Measurements from ENCODE around the gene ARL4A. TPM values are rescaled to one million over a fixed set of nuclear protein-coding genes. Genes with fewer than 3 reads are reported as not detected.
A peak's percentile ranks its signal among the peaks of the same experiment; 100 is the strongest.

The ARL4A gene
- total and polyA plus RNA-seq, 2 donors (not counting 3 experiments of a cell fraction or from before 2014, with no cell fraction given): 34.1 to 43.2 TPM

DNA sequence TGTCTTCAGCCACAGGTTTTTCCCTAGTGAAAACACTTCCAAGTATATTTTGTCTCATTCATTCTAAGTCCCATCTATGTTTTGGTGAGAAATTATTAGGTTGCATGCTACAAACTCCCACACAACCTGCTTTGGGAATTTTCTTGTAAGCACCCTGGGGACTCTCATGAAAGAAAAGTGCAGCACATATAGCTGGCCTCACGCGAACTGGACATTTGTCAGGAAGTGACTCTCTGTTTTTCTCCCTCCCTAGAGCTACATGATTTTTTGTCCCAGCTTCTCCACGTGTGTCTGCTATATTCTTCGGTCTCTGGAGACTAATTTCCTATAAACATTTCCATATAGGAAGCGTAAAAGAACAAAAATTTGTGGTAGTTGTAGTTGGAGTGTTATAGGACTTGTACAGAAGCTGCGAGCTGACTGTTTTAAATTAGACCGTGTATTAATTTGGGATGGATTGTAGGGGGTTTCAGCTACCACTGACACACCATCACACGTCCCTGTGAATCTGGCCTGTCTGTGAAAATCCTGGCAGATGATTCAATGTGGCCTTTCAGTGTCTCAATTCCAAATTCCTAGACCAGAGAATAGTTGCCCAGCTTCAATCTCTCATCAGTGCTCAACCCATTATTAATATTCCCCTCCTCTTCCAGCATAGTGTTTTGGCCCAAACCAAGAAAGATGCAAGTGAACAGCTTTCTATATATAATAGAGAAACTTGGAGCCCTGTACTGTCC, 40.2 kb downstream of the ARL4A start:
- H3K27ac ChIP-seq (ENCODE audit: insufficient read depth, low read depth, low read length): peak overlapping the region; percentile 92
- H3K4me3 ChIP-seq (replicated peaks in 1 of 3; ENCODE audit: insufficient read depth in 1 of 3, low read depth in 1 of 3, low read length in 3 of 3): no peak overlapping the region
- peaks cover 48% of the 10 kb centered on the region for H3K4me1 ChIP-seq (ENCODE audit: control insufficient read depth, extremely low read depth, insufficient read depth, low read length)
- H3K4me2 ChIP-seq (ENCODE audit: insufficient read depth, low read length): peak overlapping the region; percentile 54
- H3K9ac ChIP-seq (replicated peaks; ENCODE audit: extremely low read depth, insufficient read depth, low read length): peak overlapping the region; percentile 67
- no peaks in the 10 kb centered on the region for H3K36me3 ChIP-seq (ENCODE audit: control insufficient read depth in 2 of 2, extremely low read depth in 1 of 2, insufficient read depth in 2 of 2, low read length in 2 of 2)
- POLR2A ChIA-PET: interaction anchor here (0.9 to 2.8 kb wide), 5 partner anchors 12 to 133 kb away, joined by 3 to 23 read pairs (median 7); partner anchors contain the start of gene ARL4A
- intact Hi-C loops (cut with micrococcal nuclease) (loop anchor here (1.0 to 2.0 kb wide), 6 partner anchors 12 to 329 kb away; partner anchors contain the start of gene ARL4A), dilution Hi-C loops (cut with MboI; ENCODE audit: extremely low pct_ligation_motif_present, low sequenced_read_pairs) (no loop called here)
- TSS peak; percentile 83 for BruUV-seq (replicated peaks)
- FAIRE-seq (peak; percentile 67), DNase-seq (ENCODE audit: low read depth, low spot score) (peak; percentile 76)
- H3K9me3 ChIP-seq (replicated peaks; ENCODE audit: control insufficient read depth, insufficient read depth, low read length): no peaks in the 10 kb centered on the region
- H4K20me1 ChIP-seq (replicated peaks; ENCODE audit: control insufficient read depth, extremely low read depth, insufficient read depth, low read length): no peaks in the 10 kb centered on the region
- H3K27me3 ChIP-seq (ENCODE audit: control insufficient read depth in 2 of 2, insufficient read depth in 2 of 2, low read length in 2 of 2): no peaks in the 10 kb centered on the region
- no peaks in the 10 kb centered on the region for H3K79me2 ChIP-seq (ENCODE audit: control insufficient read depth, insufficient read depth, low read length)
- TF ChIP-seq, protein P1, sequence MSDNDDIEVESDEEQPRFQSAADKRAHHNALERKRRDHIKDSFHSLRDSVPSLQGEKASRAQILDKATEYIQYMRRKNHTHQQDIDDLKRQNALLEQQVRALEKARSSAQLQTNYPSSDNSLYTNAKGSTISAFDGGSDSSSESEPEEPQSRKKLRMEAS (IDR thresholded peaks at IDR 0.05; ENCODE audit: insufficient read depth, insufficient read length): no peak
- no peak for TF ChIP-seq MYC (IDR thresholded peaks at IDR 0.05; ENCODE audit: low read depth, low read length)
- no peak for TF ChIP-seq EZH2 (IDR thresholded peaks at IDR 0.05; ENCODE audit: borderline replicate concordance, low read depth, low read length, severe bottlenecking)
- no peak for TF ChIP-seq JUN (IDR thresholded peaks at IDR 0.05; ENCODE audit: borderline replicate concordance, insufficient read depth, insufficient read length, low read depth)
- TF ChIP-seq POLR2A (IDR thresholded peaks at IDR 0.05; ENCODE audit: low read depth, low read length): peak; percentile 59
- no peak for TF ChIP-seq FOS (IDR thresholded peaks at IDR 0.05; ENCODE audit: borderline replicate concordance, insufficient read depth, low read length)
- no peak for TF ChIP-seq POLR2AphosphoS5 (IDR thresholded peaks at IDR 0.05; ENCODE audit: insufficient read depth, low read depth, low read length)
- no peak for TF ChIP-seq GATA2 (IDR thresholded peaks at IDR 0.05; ENCODE audit: insufficient read depth, insufficient read length, low read depth, low read length)
- H3K9me1 ChIP-seq (replicated peaks; ENCODE audit: control insufficient read depth, extremely low read depth, insufficient read depth, low read length): no peaks in the 10 kb centered on the region
- CTCF ChIA-PET: interaction anchor here (0.9 to 3.5 kb wide), 10 partner anchors 8 to 41 kb away, joined by 3 to 51 read pairs (median 5); partner anchors contain the start of gene ARL4A
- peak overlapping the region; percentile 9 for H2AFZ ChIP-seq (ENCODE audit: low read depth, low read length)
